GM12878 (cell line): ENCODE results near the gene AIFM3.

Experiments
- EZH2 ChIP-seq: IDR thresholded peaks from 2 replicates; pipeline ENCODE4 v1.6.1; 2012; ENCODE audit warnings: low read depth, mild to moderate bottlenecking, control low read depth, inconsistent platforms, low read length, borderline replicate concordance; ENCODE audit not compliant: control insufficient read depth
- MTA3 ChIP-seq: IDR thresholded peaks from 2 replicates; pipeline ENCODE4 v1.6.1; 2012; ENCODE audit warnings: low read length, inconsistent platforms, borderline replicate concordance
- TCF12 ChIP-seq: IDR thresholded peaks from 2 replicates; pipeline ENCODE4 v1.6.1; 2011; ENCODE audit warnings: low read depth, mild to moderate bottlenecking, low read length
- TF ChIP-seq, protein P1 (sequence below), 3 experiments: IDR thresholded peaks in 2 of 3; conservative IDR thresholded peaks in 1 of 3; 2 replicates each; pipeline ENCODE4 v1.5.1; 2011; ENCODE audit warnings: low read depth in 3 of 3, low read length in 3 of 3, mild to moderate bottlenecking in 3 of 3, control low read depth in 2 of 3, moderate library complexity in 2 of 3, inconsistent platforms in 1 of 3, mixed read lengths in 1 of 3; ENCODE audit not compliant: control insufficient read depth in 2 of 3, insufficient read depth in 1 of 3; ENCODE audit errors: extremely low read depth in 1 of 3

DNA sequence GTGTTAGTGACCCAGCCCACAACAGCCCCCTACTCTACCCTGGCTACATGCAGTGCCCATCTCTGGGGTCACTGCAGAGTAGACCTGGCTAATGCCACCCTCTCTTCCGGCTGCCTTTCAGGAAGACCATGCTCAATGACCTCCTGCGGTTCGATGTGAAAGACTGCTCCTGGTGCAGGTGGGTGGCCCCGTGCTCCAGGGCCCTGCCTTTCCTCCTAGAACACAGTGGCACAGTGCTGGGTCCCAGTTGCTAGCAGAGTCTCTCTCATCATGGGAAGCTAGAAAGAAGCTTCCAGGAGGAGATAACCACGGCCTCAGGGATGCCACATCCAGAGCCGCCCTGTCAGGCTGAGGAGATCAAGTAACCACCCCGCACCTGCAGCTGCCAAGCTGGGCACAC lies 18.7 kb downstream of the AIFM3 start:
- no peak for TF ChIP-seq TCF12
- no peak for TF ChIP-seq EZH2
- TF ChIP-seq MTA3, result no peak
- TF ChIP-seq, protein P1, sequence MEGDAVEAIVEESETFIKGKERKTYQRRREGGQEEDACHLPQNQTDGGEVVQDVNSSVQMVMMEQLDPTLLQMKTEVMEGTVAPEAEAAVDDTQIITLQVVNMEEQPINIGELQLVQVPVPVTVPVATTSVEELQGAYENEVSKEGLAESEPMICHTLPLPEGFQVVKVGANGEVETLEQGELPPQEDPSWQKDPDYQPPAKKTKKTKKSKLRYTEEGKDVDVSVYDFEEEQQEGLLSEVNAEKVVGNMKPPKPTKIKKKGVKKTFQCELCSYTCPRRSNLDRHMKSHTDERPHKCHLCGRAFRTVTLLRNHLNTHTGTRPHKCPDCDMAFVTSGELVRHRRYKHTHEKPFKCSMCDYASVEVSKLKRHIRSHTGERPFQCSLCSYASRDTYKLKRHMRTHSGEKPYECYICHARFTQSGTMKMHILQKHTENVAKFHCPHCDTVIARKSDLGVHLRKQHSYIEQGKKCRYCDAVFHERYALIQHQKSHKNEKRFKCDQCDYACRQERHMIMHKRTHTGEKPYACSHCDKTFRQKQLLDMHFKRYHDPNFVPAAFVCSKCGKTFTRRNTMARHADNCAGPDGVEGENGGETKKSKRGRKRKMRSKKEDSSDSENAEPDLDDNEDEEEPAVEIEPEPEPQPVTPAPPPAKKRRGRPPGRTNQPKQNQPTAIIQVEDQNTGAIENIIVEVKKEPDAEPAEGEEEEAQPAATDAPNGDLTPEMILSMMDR (IDR thresholded peaks at IDR 0.05 in 2 of 3, conservative IDR thresholded peaks at IDR 0.05 in 1 of 3; ENCODE audit: control insufficient read depth in 2 of 3, extremely low read depth in 1 of 3, insufficient read depth in 1 of 3, low read depth in 3 of 3, low read length in 3 of 3), result no peak
